Astrocyte of the cerebellum (primary cell): Measurements from ENCODE around the gene RFLNA.

ENCODE experiments used
- DNase-seq: peaks from one replicate; pipeline ENCODE4 v3.0.0-alpha.2; 2011; ENCODE audit warnings: low read depth
- H3K4me3 ChIP-seq: 2 replicates; pipeline ENCODE4 v1.5.1; 2011; ENCODE audit warnings: mild to moderate bottlenecking, low read depth, low read length, moderate library complexity
- CTCF ChIP-seq: IDR thresholded peaks from 2 replicates; pipeline ENCODE4 v1.5.1; 2012; ENCODE audit warnings: low read length, low read depth, moderate library complexity, mild to moderate bottlenecking; ENCODE audit errors: missing control alignments
- in situ Hi-C: cut with HindIII; loops from 2 replicates; pipeline ENCODE4 v1.10.0; 2017; ENCODE audit warnings: low sequenced_read_pairs

The RFLNA gene

GRCh38 chr12:124335426-124336183 lies 40.7 kb downstream of the RFLNA start:
- no peak for TF ChIP-seq CTCF
- DNase-seq = no peak
- no peak overlapping the region for H3K4me3 ChIP-seq
- in situ Hi-C loops = no loop called here

DNA sequence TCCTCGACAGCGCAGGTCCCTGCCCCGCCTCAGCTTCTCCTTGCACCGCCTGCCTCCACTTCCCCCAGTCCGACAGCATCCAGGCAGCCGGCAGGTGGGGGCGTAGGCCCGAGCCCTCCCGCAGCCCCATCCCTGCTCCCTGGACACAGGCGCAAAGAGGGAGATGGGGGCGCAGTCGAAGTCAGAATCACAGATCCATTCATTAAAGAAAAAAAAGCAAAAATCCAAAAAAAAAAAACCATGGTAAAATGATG lies 41.2 kb downstream of the RFLNA start:
- in situ Hi-C loops = no loop called here
- H3K4me3 ChIP-seq = no peak overlapping the region
- no peak for DNase-seq
- TF ChIP-seq CTCF = no peak

GRCh38 chr12:124336742-124337520 lies 42.0 kb downstream of the RFLNA start:
- in situ Hi-C loops = no loop called here
- DNase-seq = no peak
- no peak for TF ChIP-seq CTCF
- H3K4me3 ChIP-seq = no peak overlapping the region

DNA sequence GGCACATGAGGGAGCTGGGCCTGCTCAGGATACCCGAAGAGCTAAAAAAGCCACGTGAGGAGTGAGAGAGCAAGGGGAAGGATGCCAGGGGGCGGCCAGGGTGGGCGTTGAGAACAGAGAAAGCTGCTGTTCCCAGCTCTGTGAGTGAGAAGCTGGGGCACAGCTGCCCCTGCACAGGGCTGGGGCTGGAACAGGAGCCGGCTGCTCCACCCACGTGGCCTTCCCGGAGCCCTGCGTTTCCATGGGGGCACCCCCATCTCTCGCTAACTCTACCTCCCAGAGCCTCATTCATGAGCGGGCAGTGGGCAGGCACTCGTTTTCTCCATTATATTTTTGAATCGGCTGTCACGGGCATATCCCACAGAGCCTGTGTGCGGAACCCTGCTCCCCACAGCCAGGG lies 42.7 kb downstream of the RFLNA start:
- H3K4me3 ChIP-seq = no peak overlapping the region
- in situ Hi-C loops = no loop called here

GRCh38 chr12:124338448-124338847 lies 43.6 kb downstream of the RFLNA start:
- TF ChIP-seq CTCF = no peak
- in situ Hi-C loops = no loop called here
- H3K4me3 ChIP-seq = no peak overlapping the region
- DNase-seq = no peak

More for the DNA sequence above, 42.7 kb downstream of the RFLNA start:
- DNase-seq = no peak
- TF ChIP-seq CTCF = no peak

DNA sequence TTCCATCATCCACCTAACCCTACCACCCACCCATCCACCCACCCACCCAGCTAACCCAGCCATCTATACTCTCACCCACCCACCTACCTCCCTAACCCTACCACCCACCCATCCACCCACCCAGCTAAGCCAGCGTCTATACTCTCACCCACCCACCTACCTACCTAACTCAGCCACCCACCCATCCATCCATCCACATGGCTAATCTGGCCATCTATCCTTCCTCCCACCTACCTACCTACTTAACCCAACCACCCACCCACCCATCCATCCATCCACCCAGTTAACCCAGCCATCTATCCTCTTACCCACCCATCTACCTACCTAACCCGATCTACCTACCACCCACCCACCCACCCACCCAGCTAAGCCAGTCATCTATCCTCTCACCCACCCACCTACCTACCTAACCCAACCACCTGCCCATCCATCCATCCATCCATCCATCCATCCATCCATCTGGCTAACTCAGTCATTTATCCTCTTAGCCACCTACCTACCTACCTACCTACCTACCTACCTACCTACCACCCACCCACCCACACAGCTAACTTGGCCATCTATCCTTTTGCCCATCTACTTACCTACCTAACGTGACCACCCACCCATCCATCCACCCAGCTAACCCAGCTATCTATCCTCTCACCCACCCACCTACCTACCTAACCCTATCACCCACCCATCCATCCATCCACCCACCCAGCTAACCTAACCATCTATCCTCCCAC lies 44.1 kb downstream of the RFLNA start:
- no peak overlapping the region for H3K4me3 ChIP-seq
- no peak for DNase-seq
- in situ Hi-C loops = no loop called here
- TF ChIP-seq CTCF = no peak
